Activated CD8-positive, alpha-beta T cell treated with anti-CD3 and anti-CD28 coated beads for 36 hours (primary cell): ENCODE measurements around the gene NTRK2. TPM values are rescaled to one million over a fixed set of nuclear protein-coding genes. Genes with fewer than 3 reads are reported as not detected.

ENCODE experiments used
- ATAC-seq: fragments of 200-7000 bp; cut with Tn5 transposase; one replicate; pipeline ENCODE4 v1.10.0; 2021; ENCODE audit warnings: mild to moderate bottlenecking, moderate library complexity
- CTCF ChIA-PET: fragments of 350-600 bp; sonication (Branson Sonifier 250); formaldehyde crosslinking; loops from one replicate; lab custom pipeline; 2021; ENCODE audit warnings: antibody characterized with exemption; lab: Charles Lee
- POLR2A ChIA-PET: fragments of 350-600 bp; sonication (Branson Sonifier 250); formaldehyde crosslinking; loops from one replicate; lab custom pipeline; 2021; ENCODE audit warnings: antibody characterized with exemption; lab: Charles Lee
- DNase-seq: peaks from one replicate; pipeline ENCODE4 v3.0.0-alpha.2; 2020
- H3K27ac Mint-ChIP-seq: one replicate; pipeline ENCODE4 v1.8.0; 2021; ENCODE audit warnings: mild to moderate bottlenecking, mixed read lengths
- H3K27me3 Mint-ChIP-seq: one replicate; pipeline ENCODE4 v1.8.0; 2021; ENCODE audit warnings: mixed read lengths
- H3K36me3 Mint-ChIP-seq: one replicate; pipeline ENCODE4 v1.8.0; 2021; ENCODE audit warnings: low read depth, mixed read lengths
- H3K4me1 Mint-ChIP-seq: one replicate; pipeline ENCODE4 v1.8.0; 2021; ENCODE audit warnings: low read depth, mixed read lengths
- H3K4me3 Mint-ChIP-seq: one replicate; pipeline ENCODE4 v1.8.0; 2021; ENCODE audit warnings: mild to moderate bottlenecking, moderate library complexity, mixed read lengths
- H3K9me3 Mint-ChIP-seq: one replicate; pipeline ENCODE4 v1.8.0; 2021; ENCODE audit warnings: mixed read lengths
- intact Hi-C: fragments of 100-400 bp; cut with micrococcal nuclease; formaldehyde crosslinking; loops from one replicate; pipeline ENCODE4 v1.10.0; 2022
- total RNA-seq, 2 experiments: library from RNA; stranded (reverse); gene quantifications; one replicate each; pipeline ENCODE4 v1.2.3, GENCODE V29; 2021
- TF ChIP-seq, protein P1 (sequence below): fragments of 200-600 bp; IDR thresholded peaks from one replicate; pipeline ENCODE4 v1.8.0; 2022; ENCODE audit warnings: antibody characterized with exemption, mild to moderate bottlenecking

Gene NTRK2
- total RNA-seq, 2 experiments from 2014 or later, result 0.07 to 0.09 TPM

- ChIA-PET CTCF (no interaction called here), POLR2A (no interaction called here)
- no peak for DNase-seq
- H3K9me3 Mint-ChIP-seq, result no peaks in the 10 kb centered on the region
- no peaks in the 10 kb centered on the region for H3K4me1 Mint-ChIP-seq
- ATAC-seq, result no peak
- no peaks in the 10 kb centered on the region for H3K36me3 Mint-ChIP-seq
- H3K27me3 Mint-ChIP-seq, result no peaks in the 10 kb centered on the region
- TF ChIP-seq, protein P1, sequence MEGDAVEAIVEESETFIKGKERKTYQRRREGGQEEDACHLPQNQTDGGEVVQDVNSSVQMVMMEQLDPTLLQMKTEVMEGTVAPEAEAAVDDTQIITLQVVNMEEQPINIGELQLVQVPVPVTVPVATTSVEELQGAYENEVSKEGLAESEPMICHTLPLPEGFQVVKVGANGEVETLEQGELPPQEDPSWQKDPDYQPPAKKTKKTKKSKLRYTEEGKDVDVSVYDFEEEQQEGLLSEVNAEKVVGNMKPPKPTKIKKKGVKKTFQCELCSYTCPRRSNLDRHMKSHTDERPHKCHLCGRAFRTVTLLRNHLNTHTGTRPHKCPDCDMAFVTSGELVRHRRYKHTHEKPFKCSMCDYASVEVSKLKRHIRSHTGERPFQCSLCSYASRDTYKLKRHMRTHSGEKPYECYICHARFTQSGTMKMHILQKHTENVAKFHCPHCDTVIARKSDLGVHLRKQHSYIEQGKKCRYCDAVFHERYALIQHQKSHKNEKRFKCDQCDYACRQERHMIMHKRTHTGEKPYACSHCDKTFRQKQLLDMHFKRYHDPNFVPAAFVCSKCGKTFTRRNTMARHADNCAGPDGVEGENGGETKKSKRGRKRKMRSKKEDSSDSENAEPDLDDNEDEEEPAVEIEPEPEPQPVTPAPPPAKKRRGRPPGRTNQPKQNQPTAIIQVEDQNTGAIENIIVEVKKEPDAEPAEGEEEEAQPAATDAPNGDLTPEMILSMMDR, result no peak
- intact Hi-C loops, result no loop called here
- no peak overlapping the region for H3K27ac Mint-ChIP-seq
- no peak overlapping the region for H3K4me3 Mint-ChIP-seq
These were observed 372.1 kb downstream of the NTRK2 start for GRCh38 chr9:85041466-85042137.

GRCh38 chr9:85042981-85043647 lies 373.6 kb downstream of the NTRK2 start:
- ChIA-PET CTCF (no interaction called here), POLR2A (no interaction called here)
- intact Hi-C loops, result no loop called here
- ATAC-seq (no peak), DNase-seq (no peak)
- H3K27ac Mint-ChIP-seq, result no peak overlapping the region
- TF ChIP-seq, protein P1, result no peak
- H3K4me1 Mint-ChIP-seq, result no peaks in the 10 kb centered on the region
- no peaks in the 10 kb centered on the region for H3K36me3 Mint-ChIP-seq
- H3K4me3 Mint-ChIP-seq, result no peak overlapping the region
- no peaks in the 10 kb centered on the region for H3K27me3 Mint-ChIP-seq
- H3K9me3 Mint-ChIP-seq, result no peaks in the 10 kb centered on the region

DNA sequence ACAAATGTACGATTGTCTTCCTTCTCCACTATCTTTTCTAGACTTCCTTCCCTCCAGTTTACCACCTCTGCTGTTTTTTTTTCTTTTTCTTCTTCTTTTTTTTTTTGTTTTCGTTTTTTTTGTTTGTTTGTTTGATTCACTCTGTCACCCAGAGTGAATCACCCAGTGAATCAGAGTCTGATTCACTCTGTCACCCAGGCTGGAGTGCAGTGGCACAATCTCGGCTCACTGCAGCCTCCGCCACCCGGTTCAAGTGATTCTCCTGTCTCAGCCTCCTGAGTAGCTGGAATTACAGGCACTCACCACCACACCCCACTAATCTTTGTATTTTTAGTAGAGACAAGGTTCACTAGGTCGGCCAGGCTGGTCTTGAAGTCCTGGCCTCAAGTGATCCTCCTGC lies 375.7 kb downstream of the NTRK2 start:
- Mint-ChIP-seq H3K27me3 (no peaks in the 10 kb centered on the region), H3K9me3 (no peaks in the 10 kb centered on the region), H3K36me3 (no peaks in the 10 kb centered on the region), H3K4me3 (no peak overlapping the region), H3K27ac (no peak overlapping the region), H3K4me1 (no peaks in the 10 kb centered on the region)
- CTCF ChIA-PET, result no interaction called here
- intact Hi-C loops, result no loop called here
- DNase-seq (no peak), ATAC-seq (no peak)
- POLR2A ChIA-PET, result no interaction called here
- TF ChIP-seq, protein P1, result no peak

GRCh38 chr9:85046475-85046874 lies 376.9 kb downstream of the NTRK2 start:
- intact Hi-C loops, result no loop called here
- DNase-seq (no peak), ATAC-seq (no peak)
- CTCF ChIA-PET, result no interaction called here
- TF ChIP-seq, protein P1, result no peak
- POLR2A ChIA-PET, result no interaction called here
- Mint-ChIP-seq H3K4me3 (no peak overlapping the region), H3K4me1 (no peaks in the 10 kb centered on the region), H3K27me3 (peaks cover 5% of the 10 kb centered on the region), H3K36me3 (no peaks in the 10 kb centered on the region), H3K9me3 (no peaks in the 10 kb centered on the region), H3K27ac (no peak overlapping the region)

- Mint-ChIP-seq H3K4me1 (no peaks in the 10 kb centered on the region), H3K27me3 (peaks cover 17% of the 10 kb centered on the region), H3K36me3 (no peaks in the 10 kb centered on the region), H3K4me3 (no peak overlapping the region), H3K9me3 (no peaks in the 10 kb centered on the region), H3K27ac (no peak overlapping the region)
- intact Hi-C loops, result no loop called here
- DNase-seq (no peak), ATAC-seq (no peak)
- ChIA-PET POLR2A (no interaction called here), CTCF (no interaction called here)
- TF ChIP-seq, protein P1, result no peak
These were observed 383.8 kb downstream of the NTRK2 start for GRCh38 chr9:85053206-85053786.
